Activated CD4-positive, alpha-beta memory T cell treated with anti-CD3 and anti-CD28 coated beads for 36 hours (primary cell): ENCODE data around the gene SZRD1. TPM values are rescaled to one million over a fixed set of nuclear protein-coding genes. Genes with fewer than 3 reads are reported as not detected.

Experiments used
- CTCF ChIA-PET: fragments of 350-600 bp; sonication (Branson Sonifier 250); formaldehyde crosslinking; loops from one replicate; lab custom pipeline; 2021; ENCODE audit warnings: antibody characterized with exemption, inconsistent platforms; lab: Charles Lee
- POLR2A ChIA-PET: fragments of 350-600 bp; sonication (Branson Sonifier 250); formaldehyde crosslinking; loops from one replicate; lab custom pipeline; 2021; ENCODE audit warnings: antibody characterized with exemption; lab: Charles Lee
- DNase-seq: peaks from one replicate; pipeline ENCODE4 v3.0.0-alpha.2; 2020
- H3K27ac Mint-ChIP-seq: one replicate; pipeline ENCODE4 v1.8.0; 2021; ENCODE audit warnings: mixed read lengths
- H3K27me3 Mint-ChIP-seq: one replicate; pipeline ENCODE4 v1.8.0; 2021; ENCODE audit warnings: mixed read lengths
- H3K36me3 Mint-ChIP-seq: one replicate; pipeline ENCODE4 v1.8.0; 2021; ENCODE audit warnings: mixed read lengths
- H3K4me1 Mint-ChIP-seq: one replicate; pipeline ENCODE4 v1.8.0; 2021; ENCODE audit warnings: low read depth, mixed read lengths
- H3K4me3 Mint-ChIP-seq: one replicate; pipeline ENCODE4 v1.8.0; 2021; ENCODE audit warnings: mild to moderate bottlenecking, mixed read lengths
- H3K9me3 Mint-ChIP-seq: one replicate; pipeline ENCODE4 v1.8.0; 2021; ENCODE audit warnings: mixed read lengths
- intact Hi-C: fragments of 100-400 bp; cut with micrococcal nuclease; formaldehyde crosslinking; loops from one replicate; pipeline ENCODE4 v1.15.1; 2023
- total RNA-seq, 2 experiments: library from RNA; stranded (reverse); gene quantifications; one replicate each; pipeline ENCODE4 v1.2.3, GENCODE V29; 2021

SZRD1 gene
- total RNA-seq, 2 experiments from 2014 or later, result 185 to 191 TPM

DNA sequence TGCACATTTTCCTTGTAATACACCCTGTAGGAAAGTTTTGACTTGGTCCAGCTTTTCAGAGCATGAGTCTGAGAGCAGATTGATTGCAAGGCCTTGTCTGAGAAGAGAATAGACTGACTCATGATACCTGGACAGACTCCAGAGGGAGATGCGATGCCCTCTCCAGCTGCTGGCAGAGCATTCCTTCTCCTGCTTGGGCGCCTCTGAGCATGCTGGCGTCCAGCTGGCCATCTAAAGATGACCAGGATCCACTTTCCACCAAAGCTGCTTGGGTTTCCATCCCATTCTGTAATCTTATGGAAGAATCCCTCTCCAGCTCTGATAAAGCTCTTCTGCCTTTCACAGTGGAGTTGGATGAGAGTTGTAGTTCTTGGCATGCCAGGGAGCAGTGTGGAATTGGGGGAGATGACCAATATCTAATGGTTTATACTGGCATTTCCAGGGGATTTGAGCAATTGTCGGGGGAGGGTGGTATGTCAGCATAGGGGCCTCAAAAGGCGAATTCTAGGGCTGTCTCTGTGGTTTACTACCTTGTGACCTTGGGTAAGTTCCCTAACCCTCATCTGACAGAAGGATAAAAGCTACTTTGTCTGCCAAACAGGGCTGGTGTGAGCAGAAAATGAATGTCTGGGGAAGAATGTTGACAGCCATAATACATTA, 19.5 kb downstream of the SZRD1 start:
- no peaks in the 10 kb centered on the region for H3K27me3 Mint-ChIP-seq
- POLR2A ChIA-PET, result interaction anchor here (0.9 to 1.5 kb wide), 3 partner anchors 8 to 127 kb away, joined by 3 to 4 read pairs (median 4); partner anchors contain the start of genes RNU1-1 and SZRD1
- H3K9me3 Mint-ChIP-seq, result no peaks in the 10 kb centered on the region
- intact Hi-C loops, result loop anchor here (1.0 to 2.0 kb wide), 3 partner anchors 14 to 32 kb away; partner anchors contain the start of gene SZRD1
- H3K36me3 Mint-ChIP-seq, result peaks cover 3% of the 10 kb centered on the region
- H3K27ac Mint-ChIP-seq, result peak overlapping the region; percentile 5
- DNase-seq, result no peak
- peak overlapping the region; percentile 37 for H3K4me3 Mint-ChIP-seq
- peaks cover 69% of the 10 kb centered on the region for H3K4me1 Mint-ChIP-seq
- CTCF ChIA-PET, result interaction anchor here (1.2 to 1.4 kb wide), 4 partner anchors 24 to 234 kb away, joined by 3 to 5 read pairs (median 3); partner anchors contain the start of gene NECAP2

DNA sequence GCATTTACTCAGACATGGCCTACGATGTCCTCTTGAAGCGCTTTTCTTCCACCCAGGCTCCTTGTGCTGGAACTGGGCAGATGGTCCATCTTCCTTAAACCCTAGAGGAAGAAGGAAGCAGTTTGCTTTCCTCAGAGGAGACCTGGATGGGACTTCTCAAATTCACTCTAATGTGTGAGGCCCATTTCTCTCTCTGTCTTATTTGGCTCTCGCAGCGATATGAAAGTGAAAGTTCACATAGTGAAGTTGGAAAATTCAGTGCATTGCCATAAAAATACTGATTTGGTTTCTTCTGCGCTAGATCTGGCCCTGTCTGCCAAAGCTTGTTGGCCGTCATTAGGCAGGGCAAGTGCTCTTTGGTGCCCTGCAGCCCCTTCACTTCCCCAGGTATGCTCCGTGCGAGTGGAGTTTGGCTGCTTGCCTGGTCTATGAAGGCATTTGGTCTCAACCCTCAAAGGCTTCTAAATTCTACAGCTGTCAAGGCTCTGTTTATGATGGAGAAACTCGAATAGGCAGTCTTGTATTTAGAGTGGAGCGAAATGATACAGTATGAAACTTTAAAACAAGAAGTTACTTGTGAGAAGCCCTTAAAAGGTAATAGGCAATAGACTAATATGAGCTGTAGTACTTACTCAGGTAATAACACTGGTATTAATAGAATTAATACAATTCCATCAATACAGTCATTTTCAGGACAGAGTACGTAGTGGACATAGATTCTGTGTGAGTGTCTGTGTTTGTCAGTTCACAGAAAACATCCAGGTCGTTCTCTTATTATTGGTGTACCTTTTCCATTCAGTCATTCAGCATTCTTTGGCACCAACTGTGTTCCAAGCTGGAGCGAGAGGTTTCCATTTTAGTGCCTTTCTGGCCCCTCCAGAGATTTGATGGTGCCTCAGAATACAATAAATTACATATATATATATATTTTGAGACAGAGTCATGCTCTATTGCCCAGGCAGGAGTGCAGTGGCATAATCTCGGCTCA, 20.5 kb downstream of the SZRD1 start:
- POLR2A ChIA-PET, result interaction anchor here (1.1 to 1.5 kb wide), 4 partner anchors 9 to 20 kb away, joined by 3 to 4 read pairs (median 4); partner anchors contain the start of gene SZRD1

DNA sequence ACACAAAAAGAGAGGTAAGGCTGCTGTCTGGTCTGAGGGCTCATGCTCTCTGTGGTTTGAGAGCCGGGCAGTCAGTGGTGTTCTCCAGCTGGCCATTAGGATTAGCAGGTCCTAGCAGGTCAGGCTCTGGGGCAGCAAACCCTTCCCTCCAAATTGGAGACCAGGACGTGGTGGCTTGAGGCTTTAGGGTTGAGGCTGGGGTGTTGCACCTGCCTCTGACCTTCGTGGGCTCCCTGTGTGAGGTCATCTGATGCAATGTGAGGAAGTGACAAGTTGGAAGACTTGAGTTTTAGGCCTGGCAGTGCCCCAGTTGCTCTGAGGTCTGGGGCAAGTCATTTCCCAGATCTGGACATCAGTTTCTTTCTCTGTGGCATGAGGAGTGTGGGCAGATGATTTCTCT, 24.4 kb downstream of the SZRD1 start:
- Mint-ChIP-seq H3K27me3 (no peaks in the 10 kb centered on the region), H3K27ac (peak overlapping the region; percentile 81), H3K36me3 (peaks cover 30% of the 10 kb centered on the region), H3K4me1 (peaks cover 62% of the 10 kb centered on the region), H3K9me3 (no peaks in the 10 kb centered on the region), H3K4me3 (no peak overlapping the region)
- CTCF ChIA-PET, result no interaction called here
- POLR2A ChIA-PET, result no interaction called here
- peak; percentile 38 for DNase-seq
- intact Hi-C loops, result loop anchor here (1.0 kb wide), 1 partner anchor 19 kb away; no protein-coding TSS in a partner anchor

More for the DNA sequence above, 20.5 kb downstream of the SZRD1 start:
- H3K9me3 Mint-ChIP-seq, result no peaks in the 10 kb centered on the region
- CTCF ChIA-PET, result interaction anchor here (1.2 to 1.4 kb wide), 3 partner anchors 25 to 233 kb away, joined by 3 to 5 read pairs (median 3); no protein-coding TSS in a partner anchor
- peak overlapping the region; percentile 68 for H3K4me3 Mint-ChIP-seq
- H3K4me1 Mint-ChIP-seq, result peaks cover 75% of the 10 kb centered on the region
- H3K27me3 Mint-ChIP-seq, result no peaks in the 10 kb centered on the region
- H3K27ac Mint-ChIP-seq, result peak overlapping the region; percentile 61
- intact Hi-C loops, result loop anchor here (1.0 to 2.0 kb wide), 3 partner anchors 15 to 31 kb away; partner anchors contain the start of gene SZRD1
- DNase-seq, result no peak
- peaks cover 7% of the 10 kb centered on the region for H3K36me3 Mint-ChIP-seq

DNA sequence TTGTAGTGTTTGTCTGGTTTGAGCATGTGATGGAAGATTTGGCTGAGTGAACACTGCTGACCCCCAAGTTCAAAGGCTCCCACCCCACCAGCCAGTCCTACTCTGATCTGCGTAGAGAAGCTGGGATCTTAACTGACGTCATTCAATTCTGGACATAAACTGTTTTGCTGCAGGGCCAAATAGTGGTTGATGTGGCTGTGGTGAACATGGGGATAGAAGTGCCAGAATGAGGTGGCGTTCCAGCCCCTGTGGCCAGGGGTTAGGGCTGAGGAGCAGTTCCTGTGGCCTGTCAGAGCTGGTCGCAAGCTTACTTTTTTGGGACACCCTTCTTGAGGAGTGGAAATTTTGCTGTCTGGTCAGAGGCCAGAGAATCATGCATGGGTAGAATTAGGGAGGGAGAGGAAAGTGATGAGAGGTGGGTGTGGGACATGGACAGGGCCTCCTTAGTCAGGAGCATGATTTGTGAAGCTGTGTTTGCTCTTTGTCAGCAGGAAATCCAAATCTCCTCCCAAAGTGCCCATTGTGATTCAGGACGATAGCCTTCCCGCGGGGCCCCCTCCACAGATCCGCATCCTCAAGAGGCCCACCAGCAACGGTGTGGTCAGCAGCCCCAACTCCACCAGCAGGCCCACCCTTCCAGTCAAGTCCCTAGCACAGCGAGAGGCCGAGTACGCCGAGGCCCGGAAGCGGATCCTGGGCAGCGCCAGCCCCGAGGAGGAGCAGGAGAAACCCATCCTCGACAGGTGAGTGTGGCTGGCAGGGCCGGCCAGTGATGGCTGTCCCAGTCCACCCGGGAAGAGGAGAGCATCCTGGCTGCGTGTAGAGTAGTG, 25.9 kb downstream of the SZRD1 start:
- peaks cover 61% of the 10 kb centered on the region for H3K4me1 Mint-ChIP-seq
- H3K36me3 Mint-ChIP-seq, result peaks cover 34% of the 10 kb centered on the region
- ChIA-PET CTCF (interaction anchor here (0.8 kb wide), 1 partner anchor 12 kb away, joined by 3 read pairs; no protein-coding TSS in a partner anchor), POLR2A (no interaction called here)
- DNase-seq, result no peak
- H3K27me3 Mint-ChIP-seq, result no peaks in the 10 kb centered on the region
- H3K4me3 Mint-ChIP-seq, result no peak overlapping the region
- no peaks in the 10 kb centered on the region for H3K9me3 Mint-ChIP-seq
- intact Hi-C loops, result no loop called here
- peak overlapping the region; percentile 81 for H3K27ac Mint-ChIP-seq

DNA sequence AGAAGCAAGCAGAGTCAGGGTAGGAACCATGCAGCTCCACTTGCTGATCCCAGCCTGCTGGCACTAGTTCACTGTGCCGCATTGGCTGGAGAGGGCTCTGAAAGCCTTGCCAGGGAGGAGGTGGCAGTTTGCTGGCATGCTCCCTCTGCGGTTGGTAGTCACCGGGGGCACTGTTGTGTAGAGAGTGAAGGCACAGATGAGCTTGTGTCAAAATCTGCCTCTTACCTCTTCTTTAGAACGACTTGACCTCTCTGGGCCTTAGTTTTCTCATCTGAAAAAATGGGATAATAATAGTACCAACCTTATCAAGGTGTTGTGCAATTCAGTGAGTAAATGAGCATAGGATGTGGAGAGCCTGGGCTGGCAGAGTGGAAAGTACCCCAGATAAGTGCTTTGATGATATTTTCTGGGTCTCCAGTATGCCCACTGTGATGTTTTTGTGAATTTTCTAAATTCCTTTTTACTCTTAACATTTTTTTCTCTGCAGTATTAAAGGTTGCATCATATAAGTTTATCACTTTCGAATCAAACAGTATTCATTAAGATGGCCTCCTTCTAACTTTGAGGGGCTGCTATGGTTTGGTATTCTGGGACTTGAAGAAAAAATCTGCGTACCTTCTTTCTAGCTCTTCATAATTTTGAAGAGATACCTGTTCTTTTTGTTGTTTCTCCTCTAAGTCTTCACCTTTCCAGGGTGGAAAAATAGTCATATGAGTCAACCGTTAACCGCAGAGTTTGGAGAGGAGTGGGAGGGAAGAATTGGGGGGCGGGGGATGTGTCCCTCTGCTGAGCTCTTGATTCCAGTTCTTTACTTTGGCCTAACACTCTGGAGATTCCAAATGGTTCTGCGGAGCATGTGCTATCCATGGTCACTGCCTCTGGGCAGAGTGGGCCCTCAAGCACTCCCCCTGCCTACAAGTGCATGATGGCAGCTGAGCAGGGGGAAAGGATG, 26.8 kb downstream of the SZRD1 start:
- intact Hi-C loops, result no loop called here
- ChIA-PET POLR2A (interaction anchor here (1.3 kb wide), 1 partner anchor 15 kb away, joined by 3 read pairs; no protein-coding TSS in a partner anchor), CTCF (interaction anchor here (0.5 to 0.8 kb wide), 2 partner anchors 28 to 46 kb away, joined by 3 to 4 read pairs; no protein-coding TSS in a partner anchor)
- no peak for DNase-seq
- no peak overlapping the region for H3K4me3 Mint-ChIP-seq
- peaks cover 59% of the 10 kb centered on the region for H3K4me1 Mint-ChIP-seq
- peak overlapping the region; percentile 21 for H3K27ac Mint-ChIP-seq
- no peaks in the 10 kb centered on the region for H3K9me3 Mint-ChIP-seq
- H3K36me3 Mint-ChIP-seq, result peaks cover 34% of the 10 kb centered on the region
- H3K27me3 Mint-ChIP-seq, result no peaks in the 10 kb centered on the region

DNA sequence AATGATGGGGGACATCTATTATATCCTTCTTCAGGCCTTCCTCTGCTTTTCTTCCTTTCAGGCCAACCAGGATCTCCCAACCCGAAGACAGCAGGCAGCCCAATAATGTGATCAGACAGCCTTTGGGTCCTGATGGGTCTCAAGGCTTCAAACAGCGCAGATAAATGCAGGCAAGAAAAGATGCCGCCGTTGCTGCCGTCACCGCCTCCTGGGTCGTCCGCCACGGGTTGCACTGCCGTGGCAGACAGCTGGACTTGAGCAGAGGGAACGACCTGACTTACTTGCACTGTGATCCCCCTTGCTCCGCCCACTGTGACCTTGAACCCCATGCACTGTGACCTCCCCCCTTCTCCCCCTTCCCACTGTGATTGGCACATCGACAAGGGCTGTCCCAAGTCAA, 27.9 kb downstream of the SZRD1 start:
- Mint-ChIP-seq H3K4me3 (no peak overlapping the region), H3K9me3 (no peaks in the 10 kb centered on the region), H3K27ac (no peak overlapping the region), H3K4me1 (peaks cover 54% of the 10 kb centered on the region), H3K36me3 (peaks cover 37% of the 10 kb centered on the region), H3K27me3 (no peaks in the 10 kb centered on the region)
- DNase-seq, result no peak
- intact Hi-C loops, result no loop called here
- ChIA-PET POLR2A (interaction anchor here (1.3 kb wide), 1 partner anchor 17 kb away, joined by 3 read pairs; no protein-coding TSS in a partner anchor), CTCF (no interaction called here)

DNA sequence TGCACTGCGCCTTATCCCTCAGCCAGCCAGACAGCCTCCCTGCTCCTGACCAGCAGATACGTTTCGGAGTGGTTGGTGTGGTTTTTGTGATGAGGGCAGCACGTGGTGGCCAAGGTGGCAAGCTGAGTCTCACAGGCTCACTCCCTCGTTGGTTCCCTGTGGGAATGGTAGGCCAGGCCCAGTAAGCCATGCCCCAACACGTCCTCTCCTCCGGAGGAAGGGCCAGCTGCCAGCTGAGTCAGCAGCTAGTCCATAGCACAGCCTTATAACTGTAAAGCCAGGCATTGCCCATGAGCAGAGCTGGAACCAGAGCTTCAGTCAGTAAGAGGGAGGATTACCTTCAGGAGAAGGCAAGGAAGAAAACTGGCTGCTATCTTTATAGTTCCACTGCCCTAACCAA, 29.5 kb downstream of the SZRD1 start:
- intact Hi-C loops, result no loop called here
- H3K27ac Mint-ChIP-seq, result peak overlapping the region; percentile 74
- H3K27me3 Mint-ChIP-seq, result no peaks in the 10 kb centered on the region
- H3K9me3 Mint-ChIP-seq, result no peaks in the 10 kb centered on the region
- no peak for DNase-seq
- H3K4me3 Mint-ChIP-seq, result no peak overlapping the region
- H3K4me1 Mint-ChIP-seq, result peaks cover 38% of the 10 kb centered on the region
- ChIA-PET CTCF (no interaction called here), POLR2A (no interaction called here)
- H3K36me3 Mint-ChIP-seq, result peaks cover 37% of the 10 kb centered on the region

DNA sequence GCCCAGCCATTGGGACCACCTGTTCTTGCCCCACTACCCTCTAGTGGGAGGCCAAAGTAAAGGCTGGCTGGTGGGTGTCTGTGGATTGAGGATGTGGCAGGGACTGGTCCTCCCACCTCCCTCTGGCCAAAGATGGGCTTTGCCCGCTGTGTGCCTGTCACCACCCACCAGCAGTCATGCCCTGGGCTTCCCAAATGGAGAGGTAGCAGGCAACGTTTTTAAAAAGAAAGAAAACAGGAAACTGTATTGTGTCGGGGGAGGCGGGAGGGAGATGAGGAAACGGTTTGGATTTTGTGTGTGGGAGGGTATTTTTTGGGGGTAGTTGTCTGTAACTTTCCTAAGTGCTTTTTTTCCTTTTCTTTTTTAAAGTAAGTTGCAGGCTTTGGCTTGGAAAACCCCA, 30.1 kb downstream of the SZRD1 start:
- intact Hi-C loops, result no loop called here
- Mint-ChIP-seq H3K27ac (peak overlapping the region; percentile 74), H3K9me3 (no peaks in the 10 kb centered on the region), H3K4me1 (peaks cover 33% of the 10 kb centered on the region), H3K27me3 (no peaks in the 10 kb centered on the region), H3K36me3 (peaks cover 36% of the 10 kb centered on the region), H3K4me3 (no peak overlapping the region)
- DNase-seq, result no peak
- POLR2A ChIA-PET, result no interaction called here
- CTCF ChIA-PET, result no interaction called here

DNA sequence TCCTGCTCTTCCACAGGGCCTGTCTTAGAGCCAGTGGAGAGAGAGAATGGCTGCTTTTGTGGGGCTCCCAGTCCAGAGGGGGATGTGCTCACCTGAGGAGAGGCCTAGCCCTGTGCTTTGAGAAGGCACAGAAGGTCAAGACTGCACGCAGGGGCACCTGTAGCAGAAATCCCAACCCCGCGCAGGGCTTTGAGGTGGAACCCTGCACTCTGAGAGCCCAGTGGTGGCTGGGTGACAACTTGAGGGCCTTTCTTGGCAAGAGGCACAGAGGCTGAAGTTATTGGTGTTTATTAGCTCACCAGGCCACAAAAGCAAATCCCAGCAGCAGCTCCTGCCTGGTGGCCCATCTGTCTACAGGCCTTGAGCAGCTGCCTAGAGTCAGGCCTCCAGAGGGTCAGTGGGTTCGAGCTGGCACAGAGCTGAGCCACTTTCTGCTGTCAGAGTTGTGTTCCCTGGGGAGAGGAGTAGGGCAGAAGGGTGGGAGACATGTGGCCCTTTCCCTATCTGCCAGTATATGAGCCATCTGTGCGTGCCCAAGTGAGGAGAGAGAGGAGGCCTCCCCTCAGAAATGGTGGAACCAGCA, 31.4 kb downstream of the SZRD1 start:
- Mint-ChIP-seq H3K27me3 (no peaks in the 10 kb centered on the region), H3K36me3 (peaks cover 27% of the 10 kb centered on the region), H3K27ac (peak overlapping the region; percentile 65), H3K4me3 (no peak overlapping the region), H3K9me3 (no peaks in the 10 kb centered on the region), H3K4me1 (peaks cover 20% of the 10 kb centered on the region)
- POLR2A ChIA-PET, result interaction anchor here (1.0 kb wide), 1 partner anchor 31 kb away, joined by 3 read pairs; no protein-coding TSS in a partner anchor
- intact Hi-C loops, result no loop called here
- DNase-seq, result no peak
- CTCF ChIA-PET, result no interaction called here

DNA sequence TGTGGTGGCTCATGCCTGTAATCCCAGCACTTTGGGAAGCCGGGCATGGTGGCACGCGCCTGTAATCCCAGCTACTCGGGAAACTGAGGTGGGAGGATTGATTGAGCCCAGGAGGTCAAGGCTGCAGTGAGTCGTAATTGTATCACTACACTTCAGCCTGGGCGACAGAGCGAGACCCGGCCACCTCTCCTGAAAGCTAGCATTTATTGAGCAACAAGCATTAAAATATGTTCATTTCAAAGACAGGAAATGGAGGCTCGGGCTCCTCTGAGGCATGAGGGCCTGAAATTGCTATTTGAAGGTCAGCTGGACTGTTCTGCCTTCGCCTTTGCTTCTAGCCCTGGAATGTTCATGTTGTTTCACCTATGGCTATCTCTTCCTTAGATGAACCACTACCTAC, 35.7 kb downstream of the SZRD1 start:
- no peak overlapping the region for H3K4me3 Mint-ChIP-seq
- intact Hi-C loops, result no loop called here
- CTCF ChIA-PET, result no interaction called here
- DNase-seq, result no peak
- H3K27me3 Mint-ChIP-seq, result no peaks in the 10 kb centered on the region
- H3K9me3 Mint-ChIP-seq, result no peaks in the 10 kb centered on the region
- peaks cover 3% of the 10 kb centered on the region for H3K36me3 Mint-ChIP-seq
- H3K27ac Mint-ChIP-seq, result no peak overlapping the region
- POLR2A ChIA-PET, result interaction anchor here (0.8 kb wide), 1 partner anchor 35 kb away, joined by 3 read pairs; no protein-coding TSS in a partner anchor
- H3K4me1 Mint-ChIP-seq, result peaks cover under 1% of the 10 kb centered on the region
